Vagina (tissue), 2 donors: Measurements from ENCODE around the gene SELL. TPM values are rescaled to one million over a fixed set of nuclear protein-coding genes. Genes with fewer than 3 reads are reported as not detected.
"Not testable (repeated sequence)": the region's sequence is repeated elsewhere in the genome, so short reads cannot be mapped to it uniquely, and the experiment has no call there.

Source experiments
- DNase-seq, 2 donors: peaks; one replicate each; pipeline ENCODE4 v3.0.0-alpha.2; 2017; ENCODE audit errors: extremely low spot score in 2 of 2
- H3K27ac ChIP-seq: fragments of 200-600 bp; sonication (generic); one replicate; pipeline ENCODE4 v1.5.1; 2019
- H3K27me3 ChIP-seq: fragments of 200-600 bp; sonication (generic); one replicate; pipeline ENCODE4 v1.5.1; 2019
- H3K36me3 ChIP-seq, 2 donors: fragments of 200-600 bp; sonication (generic); one replicate each; pipeline ENCODE4 v1.5.1; 2017 to 2019
- H3K4me1 ChIP-seq: fragments of 200-600 bp; sonication (generic); one replicate; pipeline ENCODE4 v1.5.1; 2019
- H3K4me3 ChIP-seq, 2 donors: fragments of 200-600 bp; sonication (generic); 1 replicate in 1 of 2; 2 replicates in 1 of 2; pipeline ENCODE4 v1.5.1; 2016 to 2019
- H3K9me3 ChIP-seq: fragments of 200-600 bp; sonication (generic); one replicate; pipeline ENCODE4 v1.5.1; 2019
- POLR2A ChIP-seq, 2 donors: fragments of 450-650 bp; IDR thresholded peaks; one replicate each; pipeline ENCODE4 v1.6.1; 2017; ENCODE audit warnings: antibody characterized with exemption in 2 of 2, mild to moderate bottlenecking in 2 of 2, moderate library complexity in 2 of 2
- POLR2AphosphoS5 ChIP-seq, 2 donors: sonication (generic); formaldehyde crosslinking; IDR thresholded peaks; one replicate each; pipeline ENCODE4 v1.9.0; 2017; ENCODE audit warnings: antibody characterized with exemption in 2 of 2, mild to moderate bottlenecking in 2 of 2, low read depth in 1 of 2; ENCODE audit not compliant: insufficient read depth in 1 of 2
- intact Hi-C: fragments of 100-400 bp; cut with DNase I; formaldehyde crosslinking; loops from one replicate; pipeline ENCODE4 v1.15.1; 2023
- total RNA-seq: library from RNA; depleted of rRNA; stranded (reverse); fragments of >200 nt; gene quantifications from one replicate; pipeline ENCODE4 v1.2.3, GENCODE V29; 2016
- TF ChIP-seq, protein P1 (sequence below), 3 experiments: fragments of 450-650 bp in 2 of 3; fragments of 200-600 bp in 1 of 3; sonication (generic) in 1 of 3; IDR thresholded peaks; one replicate each; pipeline ENCODE4 v1.5.1; 2017 to 2019; ENCODE audit warnings: antibody characterized with exemption in 3 of 3, mild to moderate bottlenecking in 2 of 3, moderate library complexity in 2 of 3

SELL gene
- total RNA-seq, 1 donor from 2014 or later = not detected

DNA sequence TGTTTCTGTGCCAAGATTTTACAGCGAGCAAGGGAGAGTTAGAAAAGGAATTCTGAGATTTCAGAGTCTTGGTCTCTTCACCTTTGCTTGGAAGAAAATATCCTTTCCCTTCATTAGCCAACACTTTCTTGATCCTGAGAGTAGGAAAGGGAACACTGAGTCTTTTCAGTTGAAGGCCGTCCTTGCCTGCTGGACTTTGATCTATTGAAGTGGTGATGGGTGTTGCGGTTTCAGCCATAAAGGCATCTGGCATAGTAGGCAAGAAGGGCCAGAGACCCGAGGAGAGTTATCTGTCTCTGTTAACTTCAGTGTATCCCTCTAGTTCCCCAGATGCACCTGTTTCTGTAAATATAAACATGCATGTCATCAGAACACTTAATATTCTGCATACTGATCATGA, 12.7 kb upstream of the SELL start:
- Histone ChIP-seq H3K4me1 (no peaks in the 10 kb centered on the region), H3K36me3 (no peaks in the 10 kb centered on the region), H3K9me3 (no peaks in the 10 kb centered on the region), H3K27me3 (no peaks in the 10 kb centered on the region), H3K27ac (no peak overlapping the region), H3K4me3 (no peak overlapping the region)
- no peak for DNase-seq
- TF ChIP-seq POLR2AphosphoS5 (IDR thresholded peaks at IDR 0.05; ENCODE audit: insufficient read depth in 1 of 2, low read depth in 1 of 2) (no peak), POLR2A (IDR thresholded peaks at IDR 0.05) (no peak)
- TF ChIP-seq, protein P1, sequence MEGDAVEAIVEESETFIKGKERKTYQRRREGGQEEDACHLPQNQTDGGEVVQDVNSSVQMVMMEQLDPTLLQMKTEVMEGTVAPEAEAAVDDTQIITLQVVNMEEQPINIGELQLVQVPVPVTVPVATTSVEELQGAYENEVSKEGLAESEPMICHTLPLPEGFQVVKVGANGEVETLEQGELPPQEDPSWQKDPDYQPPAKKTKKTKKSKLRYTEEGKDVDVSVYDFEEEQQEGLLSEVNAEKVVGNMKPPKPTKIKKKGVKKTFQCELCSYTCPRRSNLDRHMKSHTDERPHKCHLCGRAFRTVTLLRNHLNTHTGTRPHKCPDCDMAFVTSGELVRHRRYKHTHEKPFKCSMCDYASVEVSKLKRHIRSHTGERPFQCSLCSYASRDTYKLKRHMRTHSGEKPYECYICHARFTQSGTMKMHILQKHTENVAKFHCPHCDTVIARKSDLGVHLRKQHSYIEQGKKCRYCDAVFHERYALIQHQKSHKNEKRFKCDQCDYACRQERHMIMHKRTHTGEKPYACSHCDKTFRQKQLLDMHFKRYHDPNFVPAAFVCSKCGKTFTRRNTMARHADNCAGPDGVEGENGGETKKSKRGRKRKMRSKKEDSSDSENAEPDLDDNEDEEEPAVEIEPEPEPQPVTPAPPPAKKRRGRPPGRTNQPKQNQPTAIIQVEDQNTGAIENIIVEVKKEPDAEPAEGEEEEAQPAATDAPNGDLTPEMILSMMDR (IDR thresholded peaks at IDR 0.05) = no peak
- intact Hi-C loops = no loop called here

DNA sequence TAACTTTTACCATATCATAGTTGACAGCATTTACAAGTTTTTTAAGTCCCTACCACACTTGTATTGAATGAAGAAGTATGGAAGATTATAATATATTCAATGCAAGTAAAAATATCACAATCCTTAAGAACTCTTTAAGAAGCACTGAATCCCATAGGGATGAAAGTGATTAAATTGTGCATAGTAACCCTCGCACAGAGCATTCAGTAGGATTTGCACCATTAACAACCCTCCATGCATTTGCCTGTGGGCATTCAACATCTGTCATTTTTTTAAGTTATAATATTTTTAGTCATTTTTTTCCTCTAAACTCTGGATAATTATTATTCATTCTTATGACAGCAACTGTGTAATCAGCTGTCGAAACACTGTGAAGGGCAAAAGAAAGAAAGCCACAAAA, 12.3 kb upstream of the SELL start:
- DNase-seq = no peak
- no peaks in the 10 kb centered on the region for H3K4me1 ChIP-seq
- no peak overlapping the region for H3K4me3 ChIP-seq
- no peaks in the 10 kb centered on the region for H3K27me3 ChIP-seq
- no peaks in the 10 kb centered on the region for H3K36me3 ChIP-seq
- TF ChIP-seq, protein P1 (IDR thresholded peaks at IDR 0.05) = no peak
- TF ChIP-seq POLR2A (IDR thresholded peaks at IDR 0.05) = no peak
- TF ChIP-seq POLR2AphosphoS5 (IDR thresholded peaks at IDR 0.05; ENCODE audit: insufficient read depth in 1 of 2, low read depth in 1 of 2) = no peak
- no peak overlapping the region for H3K27ac ChIP-seq
- intact Hi-C loops = no loop called here
- H3K9me3 ChIP-seq = no peaks in the 10 kb centered on the region

DNA sequence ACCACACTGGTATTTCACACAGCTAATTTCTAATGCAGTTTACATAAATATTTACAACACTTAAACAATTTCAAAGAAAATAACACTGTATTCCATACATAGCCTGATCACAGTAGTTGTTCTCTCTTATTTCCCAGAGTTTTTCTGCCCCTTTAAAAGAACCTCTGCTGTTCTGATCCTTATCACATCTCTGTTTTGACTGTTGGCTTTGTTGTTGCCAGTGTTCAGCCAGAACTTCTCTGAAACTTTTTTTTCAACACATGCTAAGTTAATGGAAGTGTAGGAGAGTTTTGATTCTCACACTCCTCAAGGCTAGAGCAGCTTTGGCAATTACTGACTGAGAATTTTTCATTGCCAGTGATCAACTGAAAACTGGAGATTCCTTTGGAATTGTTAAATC, 11.4 kb upstream of the SELL start:
- H3K27ac ChIP-seq = no peak overlapping the region
- no peak for DNase-seq
- no peak overlapping the region for H3K4me3 ChIP-seq
- no peaks in the 10 kb centered on the region for H3K27me3 ChIP-seq
- no peaks in the 10 kb centered on the region for H3K36me3 ChIP-seq
- H3K4me1 ChIP-seq = no peaks in the 10 kb centered on the region
- H3K9me3 ChIP-seq = no peaks in the 10 kb centered on the region
- TF ChIP-seq POLR2AphosphoS5 (IDR thresholded peaks at IDR 0.05; ENCODE audit: insufficient read depth in 1 of 2, low read depth in 1 of 2) = no peak
- TF ChIP-seq, protein P1 (IDR thresholded peaks at IDR 0.05) = no peak
- intact Hi-C loops = no loop called here

DNA sequence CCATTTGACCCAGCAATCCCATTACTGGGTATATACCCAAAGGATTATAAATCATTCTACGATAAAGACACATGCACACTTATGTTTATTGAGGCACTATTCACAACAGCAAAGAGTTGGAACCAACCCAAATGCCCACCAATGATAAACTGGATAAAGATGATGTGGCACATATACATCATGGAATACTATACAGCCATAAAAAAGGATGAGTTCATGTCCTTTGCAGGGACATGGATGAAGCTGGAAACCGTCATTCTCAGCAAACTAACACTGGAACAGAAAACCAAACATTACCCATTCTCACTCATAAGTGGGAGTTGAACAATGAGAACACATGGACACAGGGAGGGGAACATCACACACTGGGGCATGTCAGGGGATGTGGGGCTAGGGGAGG, 3.7 kb upstream of the SELL start:
- H3K4me3 ChIP-seq, DNase-seq, H3K27me3 ChIP-seq, H3K9me3 ChIP-seq, H3K27ac ChIP-seq, intact Hi-C loops, H3K4me1 ChIP-seq, H3K36me3 ChIP-seq: not testable (repeated sequence)

DNA sequence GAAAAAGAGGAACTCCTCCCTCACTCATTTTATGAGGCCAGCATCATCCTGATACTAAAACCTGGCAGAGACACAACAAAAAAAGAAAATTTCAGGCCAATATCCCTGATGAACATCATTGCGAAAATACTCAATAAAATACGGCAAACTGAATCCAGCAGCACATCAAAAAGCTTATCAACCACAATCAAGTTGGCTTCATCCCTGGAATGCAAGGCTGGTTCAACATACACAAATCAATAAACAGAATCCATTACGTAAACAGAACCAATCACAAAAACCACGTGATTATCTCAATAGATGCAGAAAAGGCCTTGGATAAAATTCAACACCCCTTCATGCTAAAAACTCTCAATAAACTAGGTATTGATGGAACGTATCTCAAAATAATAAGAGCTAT, 1.7 kb upstream of the SELL start:
- intact Hi-C loops, H3K4me3 ChIP-seq, H3K9me3 ChIP-seq, H3K27ac ChIP-seq, H3K27me3 ChIP-seq, DNase-seq, H3K36me3 ChIP-seq, H3K4me1 ChIP-seq: not testable (repeated sequence)

DNA sequence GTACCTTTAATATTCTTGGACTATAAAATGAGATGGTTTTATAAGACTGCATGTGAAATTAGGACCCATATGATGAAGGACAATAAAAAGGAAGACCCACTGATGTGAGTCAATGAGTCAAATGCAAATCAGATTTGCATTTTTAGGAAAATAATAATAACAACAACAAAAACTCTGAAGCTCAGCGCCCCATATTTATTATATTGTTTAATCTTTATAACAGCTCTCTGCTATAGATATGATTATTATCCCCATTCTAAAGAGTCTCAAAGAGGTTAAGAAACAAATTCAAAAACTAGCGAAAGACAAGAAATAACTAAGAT, 850 bp upstream of the SELL start:
- no peak for DNase-seq
- Histone ChIP-seq H3K27me3 (no peaks in the 10 kb centered on the region), H3K36me3 (no peaks in the 10 kb centered on the region), H3K9me3 (no peaks in the 10 kb centered on the region), H3K4me1 (peaks cover 4% of the 10 kb centered on the region), H3K4me3 (no peak overlapping the region), H3K27ac (no peak overlapping the region)
- TF ChIP-seq POLR2A (IDR thresholded peaks at IDR 0.05) (no peak), POLR2AphosphoS5 (IDR thresholded peaks at IDR 0.05; ENCODE audit: insufficient read depth in 1 of 2, low read depth in 1 of 2) (no peak)
- TF ChIP-seq, protein P1 (IDR thresholded peaks at IDR 0.05) = no peak
- intact Hi-C loops = no loop called here
